VCaP (cell line): Measurements from ENCODE around the gene ZNF316.

Experiments
- H3K27ac ChIP-seq: fragments of 450-650 bp; 2 replicates; pipeline ENCODE4 v1.5.1; 2017
- TF ChIP-seq, protein P1 (sequence below): fragments of 450-650 bp; conservative IDR thresholded peaks from 2 replicates; pipeline ENCODE4 v1.5.1; 2017; ENCODE audit warnings: mild to moderate bottlenecking, moderate library complexity

ZNF316 gene

DNA sequence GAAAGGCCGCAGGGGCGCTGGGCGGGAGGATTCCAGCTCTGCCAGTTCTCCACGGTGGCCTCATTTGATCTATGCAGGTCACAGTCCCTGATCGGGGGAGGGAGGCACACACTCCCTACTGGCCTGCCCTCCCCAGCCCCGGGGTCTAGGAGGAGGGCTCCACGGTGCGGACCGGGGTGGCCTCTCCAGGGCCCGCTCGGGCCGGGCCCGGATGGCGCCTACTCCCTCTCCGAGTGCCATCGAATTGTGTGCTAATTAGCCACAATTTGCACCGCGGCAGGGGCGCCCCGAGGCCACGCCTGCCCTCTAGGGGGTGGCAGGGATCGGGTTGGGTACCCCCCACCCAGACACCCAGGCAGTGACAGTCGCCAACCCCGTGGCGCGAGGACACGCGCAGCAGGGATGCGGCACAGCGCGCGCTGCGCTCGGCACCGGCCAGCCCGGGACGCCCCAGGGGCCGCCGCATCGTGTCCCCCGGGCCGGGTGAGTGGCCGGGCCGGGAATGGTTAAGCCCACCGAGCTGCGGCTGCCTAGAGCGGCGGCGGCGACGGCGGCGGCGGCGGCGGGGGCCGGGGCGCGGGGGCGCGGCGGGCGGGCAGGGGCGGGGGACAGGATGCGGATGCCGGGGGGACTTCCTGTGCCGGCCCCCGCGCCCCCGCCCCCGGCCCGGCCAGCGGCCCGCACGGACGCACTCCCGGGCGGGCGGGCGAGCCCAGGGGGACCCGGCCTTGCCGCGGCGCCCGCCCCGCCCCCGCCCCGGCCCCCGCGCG, 22.0 kb upstream of the ZNF316 start, which contains the start of gene ZNF853:
TSS of gene ZNF853 (plus strand) at position 658 of the 770 bp plus-strand sequence. CDS start 565 bp downstream, outside the sequence.
- peak within 1 kb of the TSS; percentile 58; the same call in 1 of the 2 replicates for H3K27ac ChIP-seq
- TF ChIP-seq, protein P1, sequence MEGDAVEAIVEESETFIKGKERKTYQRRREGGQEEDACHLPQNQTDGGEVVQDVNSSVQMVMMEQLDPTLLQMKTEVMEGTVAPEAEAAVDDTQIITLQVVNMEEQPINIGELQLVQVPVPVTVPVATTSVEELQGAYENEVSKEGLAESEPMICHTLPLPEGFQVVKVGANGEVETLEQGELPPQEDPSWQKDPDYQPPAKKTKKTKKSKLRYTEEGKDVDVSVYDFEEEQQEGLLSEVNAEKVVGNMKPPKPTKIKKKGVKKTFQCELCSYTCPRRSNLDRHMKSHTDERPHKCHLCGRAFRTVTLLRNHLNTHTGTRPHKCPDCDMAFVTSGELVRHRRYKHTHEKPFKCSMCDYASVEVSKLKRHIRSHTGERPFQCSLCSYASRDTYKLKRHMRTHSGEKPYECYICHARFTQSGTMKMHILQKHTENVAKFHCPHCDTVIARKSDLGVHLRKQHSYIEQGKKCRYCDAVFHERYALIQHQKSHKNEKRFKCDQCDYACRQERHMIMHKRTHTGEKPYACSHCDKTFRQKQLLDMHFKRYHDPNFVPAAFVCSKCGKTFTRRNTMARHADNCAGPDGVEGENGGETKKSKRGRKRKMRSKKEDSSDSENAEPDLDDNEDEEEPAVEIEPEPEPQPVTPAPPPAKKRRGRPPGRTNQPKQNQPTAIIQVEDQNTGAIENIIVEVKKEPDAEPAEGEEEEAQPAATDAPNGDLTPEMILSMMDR = no peak

DNA sequence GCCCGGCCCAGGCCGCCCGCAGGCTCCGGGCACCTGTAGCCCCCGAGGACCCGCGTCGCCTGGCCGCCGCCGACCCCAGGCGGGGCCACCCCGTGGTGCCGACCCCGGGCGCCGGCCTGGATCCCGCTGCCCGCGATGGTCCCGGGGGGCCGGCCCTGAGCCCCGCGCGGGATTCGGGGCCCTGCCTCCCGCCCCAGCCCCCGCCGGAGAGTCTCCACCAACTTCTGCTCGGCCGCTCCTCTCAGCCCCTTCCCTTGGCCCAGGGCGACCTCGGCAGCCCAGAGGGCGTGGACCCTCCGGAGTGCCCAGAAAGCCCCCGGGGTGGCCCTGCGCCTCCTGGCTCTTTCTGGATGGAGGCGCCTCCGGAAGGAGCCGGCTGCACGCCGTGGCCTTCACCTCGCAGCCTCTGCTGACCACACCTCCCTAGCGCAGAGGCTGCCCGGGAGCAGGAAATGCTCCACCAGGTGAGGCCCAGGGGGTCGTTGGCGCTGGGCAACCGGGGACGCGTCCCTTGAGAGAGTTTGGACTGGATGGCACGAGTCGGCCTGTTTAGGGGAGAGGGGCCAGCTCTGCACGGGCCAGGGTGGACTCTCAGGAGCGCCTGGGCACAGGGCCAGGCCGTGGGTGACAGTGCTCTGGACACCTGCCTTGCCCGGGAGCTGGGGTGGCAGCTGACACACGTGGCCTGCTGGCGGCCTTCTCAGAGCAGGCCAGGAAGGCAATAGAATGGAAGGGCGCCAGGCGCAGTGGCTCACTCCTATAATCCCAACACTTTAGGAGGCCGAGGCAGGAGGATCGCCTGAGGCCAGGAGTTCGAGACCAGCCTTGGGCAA, 21.2 kb upstream of the ZNF316 start:
- peak overlapping the region; percentile 58; the same call in 1 of the 2 replicates for H3K27ac ChIP-seq
- TF ChIP-seq, protein P1 = no peak

DNA sequence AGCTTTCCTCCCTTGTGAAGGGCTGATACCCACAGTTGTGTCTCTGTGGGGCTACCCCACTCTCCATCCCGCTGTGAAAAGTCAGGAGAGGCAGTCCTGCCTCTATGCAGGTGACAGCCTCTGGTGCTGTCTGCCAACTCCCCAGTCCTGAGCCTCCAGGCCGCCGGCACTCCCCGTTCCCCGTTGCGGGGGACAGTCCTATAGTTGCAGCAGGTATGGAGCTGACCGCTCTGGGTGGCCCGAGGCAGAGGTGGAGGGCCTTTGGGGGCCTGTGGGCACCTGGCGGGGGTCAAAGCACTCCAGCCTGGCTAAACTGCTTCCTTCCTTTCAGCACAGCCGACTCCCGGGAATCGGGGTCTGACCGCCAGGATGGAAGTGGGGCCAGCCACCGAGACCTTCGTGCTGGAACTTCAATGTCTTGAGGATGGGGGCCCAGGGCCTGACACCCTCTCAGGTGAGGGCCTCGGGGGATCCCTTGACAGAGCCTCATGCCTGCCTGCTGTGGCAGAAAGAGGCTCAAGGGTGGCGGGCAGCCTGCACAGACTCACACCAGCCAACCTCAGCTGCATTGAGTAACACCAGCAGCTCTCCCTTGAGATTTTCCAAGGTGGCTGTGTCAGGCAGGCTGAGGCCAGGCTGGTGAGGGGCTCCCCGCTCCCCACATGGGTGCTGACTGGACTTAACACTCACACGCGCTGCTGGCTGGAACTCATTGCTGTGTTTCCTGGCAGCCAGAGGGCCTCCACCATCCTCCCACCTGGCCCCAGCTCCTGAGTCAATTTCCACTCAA, 20.1 kb upstream of the ZNF316 start:
- H3K27ac ChIP-seq = no peak overlapping the region
- TF ChIP-seq, protein P1 = no peak

DNA sequence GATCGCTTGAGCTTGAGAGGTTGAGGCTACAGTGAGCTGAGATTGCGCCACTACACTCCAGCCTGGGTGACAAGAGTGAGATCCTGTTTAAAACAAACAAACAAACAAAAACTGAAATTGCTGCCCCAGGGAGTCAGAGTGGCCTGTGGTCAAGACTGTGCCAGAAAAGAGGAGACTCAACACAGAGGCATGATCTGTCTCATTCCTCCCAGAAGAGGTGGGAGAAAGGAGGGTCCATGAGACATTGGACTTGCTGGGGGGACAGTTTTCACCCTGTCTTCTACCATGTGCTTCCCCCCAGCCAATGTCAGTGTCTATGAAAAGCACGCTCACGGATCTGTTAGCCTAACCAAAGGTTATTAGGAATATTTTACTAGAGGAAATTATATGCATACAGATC, 18.5 kb upstream of the ZNF316 start:
- TF ChIP-seq, protein P1 = no peak
- H3K27ac ChIP-seq = no peak overlapping the region

DNA sequence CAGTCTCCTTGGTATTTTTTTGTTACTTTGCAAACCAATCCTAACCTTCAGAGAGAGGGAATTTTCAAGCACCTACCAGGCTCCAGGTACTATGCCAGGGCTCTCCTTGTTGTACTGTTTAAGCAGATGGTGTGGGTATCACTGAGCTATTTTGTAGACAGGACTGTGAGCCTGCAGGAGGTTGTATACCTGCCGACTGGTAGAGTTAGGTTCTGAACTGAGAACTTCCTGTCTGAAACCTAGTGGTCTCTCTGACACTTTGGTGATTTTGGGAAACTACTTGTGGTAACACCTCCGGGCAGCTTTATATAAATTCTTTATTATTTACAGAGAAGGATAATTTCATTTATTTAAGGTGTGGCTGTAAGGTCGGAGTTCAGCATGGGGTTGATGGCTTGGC, 17.2 kb upstream of the ZNF316 start:
- TF ChIP-seq, protein P1 = no peak
- no peak overlapping the region for H3K27ac ChIP-seq

DNA sequence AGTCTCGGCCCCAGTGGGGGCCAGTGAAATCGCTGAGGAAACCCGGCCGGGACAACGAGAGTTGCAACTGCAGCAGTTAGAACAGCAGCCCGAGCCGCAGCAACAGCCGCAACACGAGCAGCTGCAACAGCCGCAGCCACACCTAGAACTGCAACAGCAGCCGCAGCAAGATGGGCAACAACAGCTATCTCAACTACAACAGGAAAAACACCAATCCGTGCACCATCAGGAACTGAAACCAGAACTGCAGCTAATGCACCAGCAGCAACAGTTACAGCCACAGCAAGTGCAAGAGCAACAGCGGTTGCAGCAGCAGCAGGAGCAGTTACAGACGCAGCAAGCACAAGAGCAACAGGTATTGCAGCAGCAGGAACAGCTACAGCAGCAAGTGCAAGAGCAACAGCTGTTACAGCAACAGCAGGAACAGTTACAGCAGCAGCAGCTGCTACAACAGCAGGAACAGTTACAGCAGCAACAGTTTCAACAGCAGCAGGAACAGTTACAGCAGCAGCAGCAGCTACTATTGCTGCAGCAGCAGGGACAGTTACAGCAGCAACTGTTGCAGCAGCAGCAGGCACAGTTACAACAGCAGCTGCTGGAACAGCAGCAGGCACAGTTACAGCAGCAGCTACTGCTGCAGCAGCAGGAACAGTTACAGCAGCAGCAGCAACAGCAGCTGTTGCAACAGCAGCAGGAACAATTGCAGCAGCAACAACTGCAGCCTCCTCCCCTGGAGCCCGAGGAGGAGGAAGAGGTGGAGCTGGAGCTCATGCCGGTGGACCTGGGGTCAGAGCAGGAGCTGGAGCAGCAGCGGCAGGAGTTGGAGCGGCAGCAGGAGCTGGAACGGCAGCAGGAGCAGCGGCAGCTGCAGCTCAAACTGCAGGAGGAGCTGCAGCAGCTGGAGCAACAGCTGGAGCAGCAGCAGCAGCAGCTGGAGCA, 15.7 kb upstream of the ZNF316 start:
- TF ChIP-seq, protein P1 = no peak
- H3K27ac ChIP-seq = no peak overlapping the region
